ENCODE results near the gene ITGB1BP1. TPM values are rescaled to one million over a fixed set of nuclear protein-coding genes. Genes with fewer than 3 reads are reported as not detected.

ITGB1BP1 gene
- total RNA-seq, 1 donor from 2014 or later = 97.3 TPM

- H3K9me3 Mint-ChIP-seq (ENCODE audit: unreplicated experiment) = no peaks in the 10 kb centered on the region
- H3K4me1 Mint-ChIP-seq (ENCODE audit: unreplicated experiment) = no peaks in the 10 kb centered on the region
- no peak for TF ChIP-seq CTCF (IDR thresholded peaks at IDR 0.05; ENCODE audit: unreplicated experiment)
- no peak overlapping the region for H3K4me3 Mint-ChIP-seq (ENCODE audit: unreplicated experiment)
- H3K27me3 Mint-ChIP-seq (ENCODE audit: unreplicated experiment) = no peaks in the 10 kb centered on the region
- peaks cover 14% of the 10 kb centered on the region for H3K36me3 Mint-ChIP-seq (ENCODE audit: low read depth, unreplicated experiment)
- H3K27ac Mint-ChIP-seq (ENCODE audit: unreplicated experiment) = no peak overlapping the region
- no peak for DNase-seq (ENCODE audit: low spot score)
Measured at GRCh38 chr2:9466147-9466683, 42.9 kb upstream of the ITGB1BP1 start.

GRCh38 chr2:9465170-9465569 lies 41.8 kb upstream of the ITGB1BP1 start:
- Mint-ChIP-seq H3K4me3 (ENCODE audit: unreplicated experiment) (no peak overlapping the region), H3K9me3 (ENCODE audit: unreplicated experiment) (no peaks in the 10 kb centered on the region), H3K27ac (ENCODE audit: unreplicated experiment) (no peak overlapping the region), H3K36me3 (ENCODE audit: low read depth, unreplicated experiment) (peaks cover 18% of the 10 kb centered on the region), H3K27me3 (ENCODE audit: unreplicated experiment) (no peaks in the 10 kb centered on the region), H3K4me1 (ENCODE audit: unreplicated experiment) (no peaks in the 10 kb centered on the region)
- TF ChIP-seq CTCF (IDR thresholded peaks at IDR 0.05; ENCODE audit: unreplicated experiment) = no peak
- no peak for DNase-seq (ENCODE audit: low spot score)

- Mint-ChIP-seq H3K27ac (ENCODE audit: unreplicated experiment) (no peak overlapping the region), H3K36me3 (ENCODE audit: low read depth, unreplicated experiment) (peaks cover 18% of the 10 kb centered on the region), H3K9me3 (ENCODE audit: unreplicated experiment) (no peaks in the 10 kb centered on the region), H3K4me3 (ENCODE audit: unreplicated experiment) (no peak overlapping the region), H3K27me3 (ENCODE audit: unreplicated experiment) (no peaks in the 10 kb centered on the region), H3K4me1 (ENCODE audit: unreplicated experiment) (no peaks in the 10 kb centered on the region)
- DNase-seq (ENCODE audit: low spot score) = no peak
- no peak for TF ChIP-seq CTCF (IDR thresholded peaks at IDR 0.05; ENCODE audit: unreplicated experiment)
Measured at GRCh38 chr2:9463698-9464034, 40.3 kb upstream of the ITGB1BP1 start.

DNA sequence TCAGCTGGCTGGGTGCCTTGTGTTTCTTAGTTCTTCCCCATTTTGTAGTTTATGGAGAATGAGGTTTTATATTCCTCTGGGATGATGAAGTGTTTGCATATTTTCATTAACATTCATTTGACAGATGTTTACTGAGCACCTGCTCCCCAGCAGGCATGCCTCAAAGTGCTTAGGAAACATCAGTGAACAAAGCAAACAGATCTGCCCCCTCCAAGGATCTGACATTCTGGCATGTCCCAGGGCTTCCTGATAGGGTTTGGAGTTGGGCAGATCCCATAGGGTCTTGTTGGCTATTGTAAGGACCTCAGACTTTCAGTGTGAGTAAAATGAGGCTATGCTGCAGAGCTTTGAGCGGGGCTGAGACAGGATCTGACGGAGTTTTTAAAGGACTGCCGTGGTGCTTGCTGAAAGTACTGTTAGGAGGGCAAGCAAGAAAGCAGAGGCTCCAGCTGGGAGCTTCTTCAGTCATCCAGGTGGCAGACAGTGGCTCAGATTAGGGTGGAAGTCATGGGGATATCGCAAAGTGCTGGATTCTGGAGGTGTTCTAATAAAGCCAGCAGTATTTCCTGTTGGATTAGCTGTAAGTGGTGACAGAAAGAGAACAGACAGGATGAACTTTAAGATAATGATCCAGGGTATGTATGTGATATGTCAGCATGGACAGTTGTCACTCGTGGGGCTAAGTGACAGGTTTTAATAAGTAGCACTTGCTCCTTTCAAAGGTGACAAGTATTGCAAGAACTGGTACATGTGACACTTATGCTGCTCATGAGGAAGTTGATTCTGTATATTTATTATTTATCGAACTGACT lies 39.8 kb upstream of the ITGB1BP1 start:
- Mint-ChIP-seq H3K4me1 (ENCODE audit: unreplicated experiment) (no peaks in the 10 kb centered on the region), H3K4me3 (ENCODE audit: unreplicated experiment) (no peak overlapping the region), H3K27me3 (ENCODE audit: unreplicated experiment) (no peaks in the 10 kb centered on the region), H3K36me3 (ENCODE audit: low read depth, unreplicated experiment) (peaks cover 18% of the 10 kb centered on the region), H3K9me3 (ENCODE audit: unreplicated experiment) (no peaks in the 10 kb centered on the region), H3K27ac (ENCODE audit: unreplicated experiment) (no peak overlapping the region)
- DNase-seq (ENCODE audit: low spot score) = no peak
- no peak for TF ChIP-seq CTCF (IDR thresholded peaks at IDR 0.05; ENCODE audit: unreplicated experiment)

- no peak for TF ChIP-seq CTCF (IDR thresholded peaks at IDR 0.05; ENCODE audit: unreplicated experiment)
- H3K4me1 Mint-ChIP-seq (ENCODE audit: unreplicated experiment) = no peaks in the 10 kb centered on the region
- H3K27ac Mint-ChIP-seq (ENCODE audit: unreplicated experiment) = no peak overlapping the region
- no peaks in the 10 kb centered on the region for H3K27me3 Mint-ChIP-seq (ENCODE audit: unreplicated experiment)
- H3K36me3 Mint-ChIP-seq (ENCODE audit: low read depth, unreplicated experiment) = peaks cover 18% of the 10 kb centered on the region
- H3K9me3 Mint-ChIP-seq (ENCODE audit: unreplicated experiment) = no peaks in the 10 kb centered on the region
- no peak overlapping the region for H3K4me3 Mint-ChIP-seq (ENCODE audit: unreplicated experiment)
- DNase-seq (ENCODE audit: low spot score) = no peak
Measured at GRCh38 chr2:9462313-9462712, 39.0 kb upstream of the ITGB1BP1 start.
